HEK293 (cell line): ENCODE measurements around the gene YPEL5.

Experiments
- GLIS1 ChIP-seq: fragments of 450-650 bp; formaldehyde crosslinking; IDR thresholded peaks from 2 replicates; pipeline ENCODE4 v1.5.1; 2016; ENCODE audit warnings: missing biosample characterization, missing genetic modification characterization
- WT1 ChIP-seq: fragments of 450-650 bp; formaldehyde crosslinking; IDR thresholded peaks from 2 replicates; pipeline ENCODE4 v1.5.1; 2016; ENCODE audit warnings: missing biosample characterization, missing genetic modification characterization
- ZFP37 ChIP-seq: fragments of 450-650 bp; formaldehyde crosslinking; IDR thresholded peaks from 2 replicates; pipeline ENCODE4 v1.5.1; 2016; ENCODE audit warnings: missing biosample characterization, missing genetic modification characterization
- ZFP41 ChIP-seq: fragments of 450-650 bp; formaldehyde crosslinking; IDR thresholded peaks from 2 replicates; pipeline ENCODE4 v1.5.1; 2016; ENCODE audit warnings: missing biosample characterization, missing genetic modification characterization, borderline replicate concordance
- ZNF274 ChIP-seq, 2 experiments: fragments of 200-500 bp in 1 of 2; fragments of 450-650 bp in 1 of 2; sonication (Bioruptor generic) in 1 of 2; formaldehyde crosslinking in 1 of 2; IDR thresholded peaks; 2 replicates each; pipeline versions ENCODE4 v1.5.1 to v1.6.1; 2014 to 2016; ENCODE audit warnings: borderline replicate concordance in 1 of 2, inconsistent platforms in 1 of 2, low read length in 1 of 2, missing biosample characterization in 1 of 2, missing genetic modification characterization in 1 of 2
- ZNF423 ChIP-seq: fragments of 450-650 bp; formaldehyde crosslinking; IDR thresholded peaks from 2 replicates; pipeline ENCODE4 v1.5.1; 2016; ENCODE audit warnings: missing biosample characterization, missing genetic modification characterization
- ZNF623 ChIP-seq: fragments of 450-650 bp; formaldehyde crosslinking; IDR thresholded peaks from 2 replicates; pipeline ENCODE4 v1.5.1; 2016; ENCODE audit warnings: missing biosample characterization, missing genetic modification characterization
- ZNF704 ChIP-seq: fragments of 450-650 bp; formaldehyde crosslinking; IDR thresholded peaks from 2 replicates; pipeline ENCODE4 v1.5.1; 2016; ENCODE audit warnings: missing biosample characterization, missing genetic modification characterization
- ZNF830 ChIP-seq: fragments of 450-650 bp; IDR thresholded peaks from 2 replicates; pipeline ENCODE4 v1.5.0; 2018; ENCODE audit warnings: missing biosample characterization, missing genetic modification characterization, low read depth, mild to moderate bottlenecking, moderate library complexity

- TF ChIP-seq ZFP41: no peak
- TF ChIP-seq WT1 (tag by site-specific recombination): no peak
- TF ChIP-seq ZNF623 (tag by site-specific recombination): no peak
- TF ChIP-seq ZFP37 (tag by site-specific recombination): no peak
- no peak for TF ChIP-seq GLIS1 (tag by site-specific recombination)
- no peak for TF ChIP-seq ZNF830 (tag by site-specific recombination)
- no peak for TF ChIP-seq ZNF704 (tag by site-specific recombination)
- TF ChIP-seq ZNF274 (IDR thresholded peaks at IDR 0.05; ENCODE audit: low read length): no peak
- no peak for TF ChIP-seq ZNF274 (tag by site-specific recombination; IDR thresholded peaks at IDR 0.05; ENCODE audit: borderline replicate concordance)
- TF ChIP-seq ZNF423 (tag by site-specific recombination): no peak
Observed at GRCh38 chr2:30110773-30111172, 36.0 kb upstream of the YPEL5 start.
